Pancreas (tissue), 10 donors: ENCODE results near the gene AS3MT. TPM values are rescaled to one million over a fixed set of nuclear protein-coding genes. Genes with fewer than 3 reads are reported as not detected.

Source experiments
- ATAC-seq, 4 donors: fragments of 200-7000 bp; cut with Tn5 transposase; one replicate each; pipeline versions ENCODE4 v1.8.0 to v1.9.1; 2020; ENCODE audit warnings: mild to moderate bottlenecking in 4 of 4, moderate library complexity in 4 of 4
- DNase-seq, 6 donors: peaks; one replicate each; pipeline ENCODE4 v3.0.0-alpha.2; 2020
- FAIRE-seq: peaks from 2 replicates; lab custom pipeline; 2012; peaks lifted over from hg19 to GRCh38; lab: Jason Lieb, UNC
- H3K27ac ChIP-seq, 4 donors: fragments of 200-600 bp; sonication (generic); 1 replicate in 3 of 4; 2 replicates in 1 of 4; pipeline versions ENCODE4 v1.5.0 to v1.8.0; 2020
- H3K27me3 ChIP-seq, 4 donors: fragments of 200-600 bp; one replicate each; pipeline ENCODE4 v1.8.0; 2021
- H3K36me3 ChIP-seq, 3 donors: fragments of 200-600 bp; sonication (generic) in 1 of 3; one replicate each; pipeline versions ENCODE4 v1.5.0 to v1.8.0; 2020 to 2021
- H3K4me1 ChIP-seq, 3 donors: fragments of 200-600 bp; one replicate each; pipeline ENCODE4 v1.8.0; 2021
- H3K4me3 ChIP-seq, 4 donors: fragments of 200-600 bp; sonication (generic) in 2 of 4; one replicate each; pipeline versions ENCODE4 v1.5.0 to v1.8.0; 2020 to 2021
- H3K9me3 ChIP-seq, 4 donors: fragments of 200-600 bp; one replicate each; pipeline ENCODE4 v1.8.0; 2021
- CTCF ChIP-seq, 4 donors: fragments of 200-600 bp; sonication (generic) in 3 of 4; IDR thresholded peaks; one replicate each; pipeline versions ENCODE4 v1.5.0 to v1.8.0; 2021; ENCODE audit warnings: antibody characterized with exemption in 4 of 4
- WGBS, 2 donors: extraction: QIAGEN DNeasy Blood & Tissue Kit; methylation state at CpG; one replicate each; pipeline ENCODE4 v1.1.7; 2013; 5-methylcytosine and 5-hydroxymethylcytosine counted together
- intact Hi-C, 3 donors: fragments of 100-400 bp; cut with DNase I; formaldehyde crosslinking; loops; one replicate each; pipeline versions ENCODE4 v1.11.1 to v1.14.2; 2022
- polyA plus RNA-seq, 2 donors: library from polyadenylated mRNA; stranded (reverse); fragments of 200-250 nt; gene quantifications; one replicate each; pipeline ENCODE4 v1.2.3, GENCODE V29; 2013
- total RNA-seq, 6 donors: library from RNA; stranded (reverse); fragmentation: NEBNext Ultra II Directional in 4 of 6; extraction: Animal tissue kit (Norgen Biotek cat#: 25700) in 4 of 6; gene quantifications; one replicate each; pipeline versions ENCODE4 v1.2.1 to v1.2.4, GENCODE V29; 2021 to 2023
- donor health status: healthy with polysubstance abuse.
- donor health status: DM: no; HTN: no; CAD: no; lungs with moderate emphysema.
- donor health status: DM: no; HTN: no; CAD: no.
- donor health status: control.
- donor health status: control.
- donor health status: Bipolar disorder and iron deficiency.
- donor health status: DM: yes; HTN: yes; CAD: no.
- donor health status: DM: no; HTN: no; CAD: no.
- donor health status: DM: no; HTN: no; CAD: no.
- donor health status: DM: yes; HTN: yes; CAD: no.

Gene AS3MT
- total and polyA plus RNA-seq, 8 donors: 0.87 to 11.4 (median 3.0) TPM

GRCh38 chr10:102872163-102872562 is 2.9 kb downstream of the AS3MT start:
- TF ChIP-seq CTCF (IDR thresholded peaks at IDR 0.05): no peak
- WGBS, 2 donors: 88 to 92% methylated on average over 4 of the region's 4 CpGs
- FAIRE-seq: no peak
- no peak overlapping the region for H3K27ac ChIP-seq
- H3K36me3 ChIP-seq: no peaks in the 10 kb centered on the region
- no peaks in the 10 kb centered on the region for H3K27me3 ChIP-seq
- intact Hi-C loops: no loop called here
- H3K9me3 ChIP-seq: no peaks in the 10 kb centered on the region
- DNase-seq: no peak
- H3K4me1 ChIP-seq: peaks cover 7 to 11% (median 8%) of the 10 kb centered on the region in 3 donors
- H3K4me3 ChIP-seq: no peak overlapping the region
- ATAC-seq: no peak

- H3K9me3 ChIP-seq: no peaks in the 10 kb centered on the region
- peaks cover 7 to 9% (median 8%) of the 10 kb centered on the region in 3 donors for H3K4me1 ChIP-seq
- intact Hi-C loops: no loop called here
- H3K4me3 ChIP-seq: no peak overlapping the region
- no peaks in the 10 kb centered on the region for H3K27me3 ChIP-seq
- DNase-seq (no peak), ATAC-seq (peak; percentile 83 to 90 (median 87)), FAIRE-seq (no peak)
- TF ChIP-seq CTCF (IDR thresholded peaks at IDR 0.05): no peak
- no peaks in the 10 kb centered on the region for H3K36me3 ChIP-seq
- H3K27ac ChIP-seq: peak overlapping the region in 1 of 4 donors; percentile 19
- WGBS, 2 donors: 19% methylated on average over 2 of the region's 2 CpGs
Measured at GRCh38 chr10:102876747-102877153, 7.5 kb downstream of the AS3MT start.

- WGBS, 2 donors: 76 to 86% methylated on average over 4 of the region's 4 CpGs
- intact Hi-C loops: no loop called here
- no peaks in the 10 kb centered on the region for H3K27me3 ChIP-seq
- H3K27ac ChIP-seq: no peak overlapping the region
- peaks cover 7 to 9% (median 8%) of the 10 kb centered on the region in 3 donors for H3K4me1 ChIP-seq
- FAIRE-seq (no peak), DNase-seq (no peak), ATAC-seq (no peak)
- H3K9me3 ChIP-seq: no peaks in the 10 kb centered on the region
- no peak for TF ChIP-seq CTCF (IDR thresholded peaks at IDR 0.05)
- H3K4me3 ChIP-seq: no peak overlapping the region
- no peaks in the 10 kb centered on the region for H3K36me3 ChIP-seq
Measured at GRCh38 chr10:102878629-102879028, 9.4 kb downstream of the AS3MT start.

- Histone ChIP-seq H3K4me3 (no peak overlapping the region), H3K4me1 (peaks cover 7 to 9% (median 8%) of the 10 kb centered on the region in 3 donors), H3K36me3 (no peaks in the 10 kb centered on the region), H3K27ac (no peak overlapping the region), H3K27me3 (no peaks in the 10 kb centered on the region), H3K9me3 (no peaks in the 10 kb centered on the region)
- DNase-seq (no peak), ATAC-seq (no peak), FAIRE-seq (no peak)
- intact Hi-C loops: no loop called here
- WGBS, 2 donors: 91 to 94% methylated on average over 2 of the region's 2 CpGs
- no peak for TF ChIP-seq CTCF (IDR thresholded peaks at IDR 0.05)
Measured at GRCh38 chr10:102880256-102880655, 11.0 kb downstream of the AS3MT start.

GRCh38 chr10:102888048-102888447 is 18.8 kb downstream of the AS3MT start:
- ATAC-seq: no peak
- WGBS, 2 donors: 95 to 97% methylated on average over 1 of the region's 1 CpG

More at GRCh38 chr10:102888048-102888447, 18.8 kb downstream of the AS3MT start:
- FAIRE-seq (no peak), DNase-seq (no peak)
- Histone ChIP-seq H3K27ac (no peak overlapping the region), H3K36me3 (no peaks in the 10 kb centered on the region), H3K9me3 (no peaks in the 10 kb centered on the region), H3K4me1 (no peaks in the 10 kb centered on the region), H3K4me3 (no peak overlapping the region), H3K27me3 (no peaks in the 10 kb centered on the region)
- TF ChIP-seq CTCF (IDR thresholded peaks at IDR 0.05): no peak
- intact Hi-C loops: no loop called here
